Keratinocyte (primary cell): ENCODE data around the gene KIF17.

Experiments used
- CTCF ChIP-seq, 3 experiments: IDR thresholded peaks in 1 of 3; conservative IDR thresholded peaks in 1 of 3; optimal IDR thresholded peaks in 1 of 3; 2 replicates in 2 of 3; 3 replicates in 1 of 3; pipeline versions ENCODE3 to v1.5.1; 2011; ENCODE audit warnings: low read length in 3 of 3, mild to moderate bottlenecking in 3 of 3, moderate library complexity in 2 of 3, control low read depth in 1 of 3, inconsistent platforms in 1 of 3; ENCODE audit not compliant: insufficient read depth in 2 of 3; ENCODE audit errors: extremely low read depth in 1 of 3
- EZH2 ChIP-seq: IDR thresholded peaks from one replicate; pipeline ENCODE4 v1.6.1; 2012; ENCODE audit warnings: inconsistent platforms, mild to moderate bottlenecking, low read length, moderate library complexity

GRCh38 chr1:20636785-20637347 lies 80.9 kb downstream of the KIF17 start:
- TF ChIP-seq CTCF (optimal IDR thresholded peaks at IDR 0.05 in 1 of 3, IDR thresholded peaks at IDR 0.05 in 1 of 3, conservative IDR thresholded peaks at IDR 0.05 in 1 of 3; ENCODE audit: extremely low read depth in 1 of 3, insufficient read depth in 2 of 3, low read length in 3 of 3): no peak
- no peak for TF ChIP-seq EZH2
